ENCODE data around the gene TRPM8. TPM values are rescaled to one million over a fixed set of nuclear protein-coding genes. Genes with fewer than 3 reads are reported as not detected.
A peak's percentile ranks its signal among the peaks of the same experiment; 100 is the strongest.
"Not testable (repeated sequence)": the region's sequence is repeated elsewhere in the genome, so short reads cannot be mapped to it uniquely, and the experiment has no call there.

Gene TRPM8
- not detected in 2 replicates for total RNA-seq

DNA sequence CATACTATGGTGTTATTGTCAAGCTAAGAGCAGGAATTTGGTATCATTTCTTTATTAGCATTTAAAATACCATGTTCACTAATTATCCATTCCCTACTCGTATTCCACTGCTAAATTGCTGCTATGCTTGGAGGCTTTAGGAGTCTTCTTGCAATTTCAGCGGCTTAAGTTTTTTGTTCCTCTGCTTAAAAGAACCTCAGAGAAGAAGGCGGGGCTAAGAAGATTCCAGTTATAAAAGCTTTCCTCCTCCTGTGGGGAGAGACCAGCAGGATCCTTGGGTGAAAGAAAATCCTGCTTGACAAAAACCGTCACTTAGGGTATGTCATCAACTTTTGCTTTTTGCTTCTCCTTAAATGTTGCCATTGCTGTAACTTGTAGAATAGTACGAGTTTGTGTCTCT, at the start of gene TRPM8:
Gene TRPM8 (plus strand): TSS at position 258 of the 400 bp plus-strand sequence. CDS start 9,165 bp downstream, outside the sequence.
- H2AFZ ChIP-seq (ENCODE audit: low read length): no peak within 1 kb of the TSS
- no peaks in the 10 kb centered on the region for H3K4me1 ChIP-seq (ENCODE audit: insufficient read depth, low read length)
- peaks cover 12% of the 10 kb centered on the region for H3K27me3 ChIP-seq (ENCODE audit: insufficient read depth, low read length)
- TF ChIP-seq, protein P1, sequence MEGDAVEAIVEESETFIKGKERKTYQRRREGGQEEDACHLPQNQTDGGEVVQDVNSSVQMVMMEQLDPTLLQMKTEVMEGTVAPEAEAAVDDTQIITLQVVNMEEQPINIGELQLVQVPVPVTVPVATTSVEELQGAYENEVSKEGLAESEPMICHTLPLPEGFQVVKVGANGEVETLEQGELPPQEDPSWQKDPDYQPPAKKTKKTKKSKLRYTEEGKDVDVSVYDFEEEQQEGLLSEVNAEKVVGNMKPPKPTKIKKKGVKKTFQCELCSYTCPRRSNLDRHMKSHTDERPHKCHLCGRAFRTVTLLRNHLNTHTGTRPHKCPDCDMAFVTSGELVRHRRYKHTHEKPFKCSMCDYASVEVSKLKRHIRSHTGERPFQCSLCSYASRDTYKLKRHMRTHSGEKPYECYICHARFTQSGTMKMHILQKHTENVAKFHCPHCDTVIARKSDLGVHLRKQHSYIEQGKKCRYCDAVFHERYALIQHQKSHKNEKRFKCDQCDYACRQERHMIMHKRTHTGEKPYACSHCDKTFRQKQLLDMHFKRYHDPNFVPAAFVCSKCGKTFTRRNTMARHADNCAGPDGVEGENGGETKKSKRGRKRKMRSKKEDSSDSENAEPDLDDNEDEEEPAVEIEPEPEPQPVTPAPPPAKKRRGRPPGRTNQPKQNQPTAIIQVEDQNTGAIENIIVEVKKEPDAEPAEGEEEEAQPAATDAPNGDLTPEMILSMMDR (IDR thresholded peaks at IDR 0.05; ENCODE audit: extremely low read depth, low read depth, low read length): no peak
- no peak within 1 kb of the TSS for H3K27ac ChIP-seq (ENCODE audit: low read depth, low read length)
- no peaks in the 10 kb centered on the region for H4K20me1 ChIP-seq (ENCODE audit: insufficient read depth, low read length)
- H3K79me2 ChIP-seq (ENCODE audit: insufficient read depth, low read length): no peaks in the 10 kb centered on the region
- no peak for DNase-seq (ENCODE audit: insufficient read length, low spot score, missing footprints)
- H3K9me3 ChIP-seq (ENCODE audit: low read depth, low read length): no peaks in the 10 kb centered on the region
- H3K36me3 ChIP-seq (ENCODE audit: insufficient read depth, low read length): no peaks in the 10 kb centered on the region
- H3K4me3 ChIP-seq (ENCODE audit: insufficient read depth, low read length): no peak within 1 kb of the TSS
- H3K4me2 ChIP-seq (ENCODE audit: insufficient read depth, low read length): no peak within 1 kb of the TSS

DNA sequence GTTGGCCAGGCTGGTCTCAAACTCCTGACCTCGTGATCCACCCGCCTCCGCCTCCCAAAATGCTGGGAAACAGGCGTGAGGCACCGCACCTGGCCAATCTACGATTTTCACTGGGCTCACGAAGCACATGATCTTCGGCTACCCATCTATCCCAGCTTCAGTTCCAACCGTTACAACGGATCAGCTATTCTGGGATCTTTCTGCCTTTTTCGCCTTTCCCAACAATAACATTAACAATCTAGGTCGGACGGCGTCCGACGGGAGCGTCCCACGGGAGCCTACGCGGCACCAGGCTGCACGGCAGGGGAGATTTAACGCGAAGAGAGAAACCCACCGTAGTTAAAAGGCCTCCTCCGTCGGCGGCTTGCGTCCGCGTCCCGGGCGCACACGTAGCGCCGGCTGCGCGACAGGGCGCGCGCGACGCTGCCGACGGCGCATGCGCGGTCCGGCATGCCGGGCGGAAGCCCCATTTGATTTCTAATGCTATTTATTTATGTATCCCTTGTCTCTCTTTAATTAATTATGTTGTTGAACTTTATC, 49.1 kb upstream of the TRPM8 start, which contains the start of gene MSL3B:
Gene MSL3B (minus strand): TSS at position 394 of the 540 bp plus-strand sequence.
- Histone ChIP-seq H3K4me2 (ENCODE audit: insufficient read depth, low read length) (peak within 1 kb of the TSS; percentile 90), H3K79me2 (ENCODE audit: insufficient read depth, low read length) (no peaks in the 10 kb centered on the region), H3K27ac (ENCODE audit: low read depth, low read length) (peak within 1 kb of the TSS; percentile 62), H3K4me3 (ENCODE audit: insufficient read depth, low read length) (peak within 1 kb of the TSS; percentile 85), H2AFZ (ENCODE audit: low read length) (peak within 1 kb of the TSS; percentile 98), H3K4me1 (ENCODE audit: insufficient read depth, low read length) (no peaks in the 10 kb centered on the region), H3K9me3 (ENCODE audit: low read depth, low read length) (no peaks in the 10 kb centered on the region), H3K27me3 (ENCODE audit: insufficient read depth, low read length) (peaks cover 6% of the 10 kb centered on the region), H4K20me1 (ENCODE audit: insufficient read depth, low read length) (no peaks in the 10 kb centered on the region), H3K36me3 (ENCODE audit: insufficient read depth, low read length) (peaks cover 6% of the 10 kb centered on the region)
- TF ChIP-seq, protein P1 (IDR thresholded peaks at IDR 0.05; ENCODE audit: extremely low read depth, low read depth, low read length): no peak
- peak; percentile 93 for DNase-seq (ENCODE audit: insufficient read length, low spot score, missing footprints)

DNA sequence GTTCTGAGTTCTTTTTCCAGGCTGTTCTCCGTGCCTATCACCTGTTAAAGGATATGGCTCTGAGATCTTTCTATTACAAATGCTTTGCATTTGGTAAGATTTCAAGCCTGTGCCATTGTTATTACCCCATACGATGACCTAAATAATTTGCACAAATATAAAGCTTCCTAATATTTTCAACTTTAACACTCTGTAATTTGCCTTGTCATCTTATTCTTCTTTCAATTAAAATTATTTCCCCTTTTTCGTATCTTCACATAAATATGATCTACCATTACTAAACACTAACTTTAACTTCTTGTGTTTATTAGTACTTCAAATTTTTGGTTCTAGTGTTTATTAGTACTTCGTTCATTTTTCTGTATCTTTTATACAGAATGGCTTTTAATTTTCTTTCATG, 45.7 kb upstream of the TRPM8 start:
- no peaks in the 10 kb centered on the region for H3K4me1 ChIP-seq (ENCODE audit: insufficient read depth, low read length)
- TF ChIP-seq, protein P1 (IDR thresholded peaks at IDR 0.05; ENCODE audit: extremely low read depth, low read depth, low read length): no peak
- DNase-seq (ENCODE audit: insufficient read length, low spot score, missing footprints): peak; percentile 5
- no peaks in the 10 kb centered on the region for H3K79me2 ChIP-seq (ENCODE audit: insufficient read depth, low read length)
- no peak overlapping the region for H3K4me2 ChIP-seq (ENCODE audit: insufficient read depth, low read length)
- no peak overlapping the region for H2AFZ ChIP-seq (ENCODE audit: low read length)
- H3K27me3 ChIP-seq (ENCODE audit: insufficient read depth, low read length): peaks cover 13% of the 10 kb centered on the region
- H3K36me3 ChIP-seq (ENCODE audit: insufficient read depth, low read length): peaks cover 6% of the 10 kb centered on the region
- H3K9me3 ChIP-seq (ENCODE audit: low read depth, low read length): no peaks in the 10 kb centered on the region
- no peaks in the 10 kb centered on the region for H4K20me1 ChIP-seq (ENCODE audit: insufficient read depth, low read length)
- no peak overlapping the region for H3K27ac ChIP-seq (ENCODE audit: low read depth, low read length)
- H3K4me3 ChIP-seq (ENCODE audit: insufficient read depth, low read length): no peak overlapping the region

DNA sequence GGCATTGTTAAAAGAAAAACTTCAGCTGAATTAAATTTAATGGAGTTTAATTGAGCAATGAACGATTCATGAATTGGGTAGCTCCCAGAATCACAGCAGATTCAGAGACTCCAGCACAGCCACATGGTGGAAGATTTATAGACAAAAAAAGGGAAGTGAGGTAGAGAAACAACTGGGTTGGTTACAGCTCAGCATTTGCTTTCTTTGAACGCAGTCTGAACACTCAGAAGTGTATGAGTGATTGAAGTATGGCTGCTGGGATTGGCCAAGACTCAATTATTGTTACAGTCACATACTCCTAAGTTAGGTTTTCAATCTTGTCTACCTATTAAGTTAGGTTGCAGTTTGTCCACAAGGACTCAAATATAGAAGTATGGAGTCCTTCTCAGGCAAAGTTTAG, 45.0 kb upstream of the TRPM8 start:
- not testable (repeated sequence) for DNase-seq (ENCODE audit: insufficient read length, low spot score, missing footprints); H4K20me1 ChIP-seq (ENCODE audit: insufficient read depth, low read length); H3K4me2 ChIP-seq (ENCODE audit: insufficient read depth, low read length); H3K36me3 ChIP-seq (ENCODE audit: insufficient read depth, low read length); H2AFZ ChIP-seq (ENCODE audit: low read length); H3K27ac ChIP-seq (ENCODE audit: low read depth, low read length); H3K9me3 ChIP-seq (ENCODE audit: low read depth, low read length); H3K79me2 ChIP-seq (ENCODE audit: insufficient read depth, low read length); H3K4me1 ChIP-seq (ENCODE audit: insufficient read depth, low read length); H3K4me3 ChIP-seq (ENCODE audit: insufficient read depth, low read length)
- H3K27me3 ChIP-seq (ENCODE audit: insufficient read depth, low read length): peaks cover 13% of the 10 kb centered on the region
